ENCODE data around the gene DOCK11.

DOCK11 gene

GRCh38 chrX:118548841-118549240 is 53.2 kb downstream of the DOCK11 start:
- no peak overlapping the region for H3K27ac ChIP-seq (ENCODE audit: low read depth, low read length, poor library complexity, severe bottlenecking)

GRCh38 chrX:118550792-118551191 is 55.2 kb downstream of the DOCK11 start:
- Histone ChIP-seq H3K4me2 (ENCODE audit: low read length) (no peak overlapping the region), H3K79me2 (ENCODE audit: insufficient read depth, low read length) (no peaks in the 10 kb centered on the region), H3K9me3 (ENCODE audit: low read length) (no peaks in the 10 kb centered on the region), H3K27ac (ENCODE audit: low read depth, low read length, poor library complexity, severe bottlenecking) (no peak overlapping the region), H3K9me2 (ENCODE audit: low read depth, low read length) (no peaks in the 10 kb centered on the region), H3F3A (ENCODE audit: insufficient read depth, low read length) (no peaks in the 10 kb centered on the region), H4K20me1 (ENCODE audit: insufficient read depth, low read length) (no peaks in the 10 kb centered on the region), H3K27me3 (ENCODE audit: insufficient read depth, low read length) (no peaks in the 10 kb centered on the region), H2AFZ (ENCODE audit: low read length) (no peak overlapping the region), H3K36me3 (ENCODE audit: insufficient read depth, low read length) (0 out of 2 replicates have a peak, but pooled peaks cover 5% of the 10 kb centered on the region), H3K4me3 (ENCODE audit: low read depth, low read length, poor library complexity, severe bottlenecking) (no peak overlapping the region), H3K4me1 (ENCODE audit: insufficient read depth, low read length, severe bottlenecking) (no peaks in the 10 kb centered on the region), H3K9ac (ENCODE audit: low read length) (no peak overlapping the region)
- no peak for TF ChIP-seq EZH2 (IDR thresholded peaks at IDR 0.05; ENCODE audit: borderline replicate concordance, low read length)
- TF ChIP-seq, protein P1, sequence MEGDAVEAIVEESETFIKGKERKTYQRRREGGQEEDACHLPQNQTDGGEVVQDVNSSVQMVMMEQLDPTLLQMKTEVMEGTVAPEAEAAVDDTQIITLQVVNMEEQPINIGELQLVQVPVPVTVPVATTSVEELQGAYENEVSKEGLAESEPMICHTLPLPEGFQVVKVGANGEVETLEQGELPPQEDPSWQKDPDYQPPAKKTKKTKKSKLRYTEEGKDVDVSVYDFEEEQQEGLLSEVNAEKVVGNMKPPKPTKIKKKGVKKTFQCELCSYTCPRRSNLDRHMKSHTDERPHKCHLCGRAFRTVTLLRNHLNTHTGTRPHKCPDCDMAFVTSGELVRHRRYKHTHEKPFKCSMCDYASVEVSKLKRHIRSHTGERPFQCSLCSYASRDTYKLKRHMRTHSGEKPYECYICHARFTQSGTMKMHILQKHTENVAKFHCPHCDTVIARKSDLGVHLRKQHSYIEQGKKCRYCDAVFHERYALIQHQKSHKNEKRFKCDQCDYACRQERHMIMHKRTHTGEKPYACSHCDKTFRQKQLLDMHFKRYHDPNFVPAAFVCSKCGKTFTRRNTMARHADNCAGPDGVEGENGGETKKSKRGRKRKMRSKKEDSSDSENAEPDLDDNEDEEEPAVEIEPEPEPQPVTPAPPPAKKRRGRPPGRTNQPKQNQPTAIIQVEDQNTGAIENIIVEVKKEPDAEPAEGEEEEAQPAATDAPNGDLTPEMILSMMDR (IDR thresholded peaks at IDR 0.05; ENCODE audit: low read length): no peak

More at GRCh38 chrX:118548841-118549240, 53.2 kb downstream of the DOCK11 start:
- no peak overlapping the region for H2AFZ ChIP-seq (ENCODE audit: low read length)
- no peak overlapping the region for H3K4me2 ChIP-seq (ENCODE audit: low read length)
- no peaks in the 10 kb centered on the region for H3K27me3 ChIP-seq (ENCODE audit: insufficient read depth, low read length)
- H3K9me3 ChIP-seq (ENCODE audit: low read length): no peaks in the 10 kb centered on the region
- H3K9me2 ChIP-seq (ENCODE audit: low read depth, low read length): no peaks in the 10 kb centered on the region
- H3F3A ChIP-seq (ENCODE audit: insufficient read depth, low read length): no peaks in the 10 kb centered on the region
- no peak overlapping the region for H3K4me3 ChIP-seq (ENCODE audit: low read depth, low read length, poor library complexity, severe bottlenecking)
- H3K36me3 ChIP-seq (ENCODE audit: insufficient read depth, low read length): 0 out of 2 replicates have a peak, but pooled peaks cover 5% of the 10 kb centered on the region
- no peak overlapping the region for H3K9ac ChIP-seq (ENCODE audit: low read length)
- no peaks in the 10 kb centered on the region for H4K20me1 ChIP-seq (ENCODE audit: insufficient read depth, low read length)
- no peaks in the 10 kb centered on the region for H3K79me2 ChIP-seq (ENCODE audit: insufficient read depth, low read length)
- TF ChIP-seq, protein P1 (IDR thresholded peaks at IDR 0.05; ENCODE audit: low read length): no peak
- TF ChIP-seq EZH2 (IDR thresholded peaks at IDR 0.05; ENCODE audit: borderline replicate concordance, low read length): no peak
- H3K4me1 ChIP-seq (ENCODE audit: insufficient read depth, low read length, severe bottlenecking): no peaks in the 10 kb centered on the region

DNA sequence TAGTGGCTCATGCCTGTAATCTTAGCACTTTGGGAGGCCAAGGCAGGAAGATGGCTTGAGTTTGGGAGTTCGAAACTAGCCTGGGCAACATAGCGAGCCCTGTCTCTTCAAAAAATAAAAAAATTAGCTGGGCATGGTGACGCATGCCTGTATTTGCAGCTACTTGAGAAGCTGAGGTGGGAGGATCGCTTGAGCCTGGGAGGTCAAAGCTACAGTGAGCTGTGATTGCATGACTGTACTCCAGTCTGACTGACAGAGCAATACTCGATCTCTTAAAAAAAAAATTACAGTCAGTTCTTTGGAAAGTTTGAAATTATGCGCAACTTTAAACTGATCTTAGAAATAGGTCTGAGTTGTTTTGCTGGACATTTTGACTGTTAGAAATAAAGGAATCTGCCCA is 55.8 kb downstream of the DOCK11 start:
- no peak overlapping the region for H3K9ac ChIP-seq (ENCODE audit: low read length)
- H2AFZ ChIP-seq (ENCODE audit: low read length): no peak overlapping the region
- 0 out of 2 replicates have a peak, but pooled peaks cover 5% of the 10 kb centered on the region for H3K36me3 ChIP-seq (ENCODE audit: insufficient read depth, low read length)
- no peaks in the 10 kb centered on the region for H3K79me2 ChIP-seq (ENCODE audit: insufficient read depth, low read length)
- no peaks in the 10 kb centered on the region for H3K9me2 ChIP-seq (ENCODE audit: low read depth, low read length)
- no peaks in the 10 kb centered on the region for H3K9me3 ChIP-seq (ENCODE audit: low read length)
- H4K20me1 ChIP-seq (ENCODE audit: insufficient read depth, low read length): no peaks in the 10 kb centered on the region
- no peaks in the 10 kb centered on the region for H3F3A ChIP-seq (ENCODE audit: insufficient read depth, low read length)
- H3K27me3 ChIP-seq (ENCODE audit: insufficient read depth, low read length): no peaks in the 10 kb centered on the region
- H3K4me2 ChIP-seq (ENCODE audit: low read length): no peak overlapping the region
- H3K27ac ChIP-seq (ENCODE audit: low read depth, low read length, poor library complexity, severe bottlenecking): no peak overlapping the region
- TF ChIP-seq, protein P1 (IDR thresholded peaks at IDR 0.05; ENCODE audit: low read length): no peak
- TF ChIP-seq EZH2 (IDR thresholded peaks at IDR 0.05; ENCODE audit: borderline replicate concordance, low read length): no peak
- no peak overlapping the region for H3K4me3 ChIP-seq (ENCODE audit: low read depth, low read length, poor library complexity, severe bottlenecking)
- H3K4me1 ChIP-seq (ENCODE audit: insufficient read depth, low read length, severe bottlenecking): no peaks in the 10 kb centered on the region
